Effector memory CD8-positive, alpha-beta T cell (primary cell): ENCODE data around the gene NHLRC3.
"Not testable (repeated sequence)": the region's sequence is repeated elsewhere in the genome, so short reads cannot be mapped to it uniquely, and the experiment has no call there.

ENCODE experiments used
- ATAC-seq: fragments of 150-1000 bp; cut with Tn5 transposase; replicated peaks from 2 replicates; pipeline ENCODE4 v1.10.0; 2021; ENCODE audit warnings: mild to moderate bottlenecking, moderate library complexity
- DNase-seq, 3 experiments: peaks; one replicate each; pipeline ENCODE4 v3.0.0; 2021
- H3K27ac Mint-ChIP-seq, 2 donors: one replicate each; pipeline ENCODE4 v1.8.0; 2022; ENCODE audit warnings: mild to moderate bottlenecking in 2 of 2, mixed read lengths in 2 of 2, moderate library complexity in 2 of 2
- H3K27me3 Mint-ChIP-seq, 2 donors: one replicate each; pipeline ENCODE4 v1.8.0; 2022; ENCODE audit warnings: mixed read lengths in 2 of 2
- H3K36me3 Mint-ChIP-seq: one replicate; pipeline ENCODE4 v1.8.0; 2022; ENCODE audit warnings: mild to moderate bottlenecking, moderate library complexity, mixed read lengths; ENCODE audit not compliant: insufficient read depth
- H3K4me1 Mint-ChIP-seq, 2 donors: one replicate each; pipeline ENCODE4 v1.8.0; 2022; ENCODE audit warnings: low read depth in 2 of 2, mixed read lengths in 2 of 2
- H3K4me3 Mint-ChIP-seq, 2 donors: one replicate each; pipeline ENCODE4 v1.8.0; 2022; ENCODE audit warnings: mild to moderate bottlenecking in 2 of 2, mixed read lengths in 2 of 2, moderate library complexity in 2 of 2
- H3K9me3 Mint-ChIP-seq, 2 donors: one replicate each; pipeline ENCODE4 v1.8.0; 2022; ENCODE audit warnings: mixed read lengths in 2 of 2

The NHLRC3 gene

DNA sequence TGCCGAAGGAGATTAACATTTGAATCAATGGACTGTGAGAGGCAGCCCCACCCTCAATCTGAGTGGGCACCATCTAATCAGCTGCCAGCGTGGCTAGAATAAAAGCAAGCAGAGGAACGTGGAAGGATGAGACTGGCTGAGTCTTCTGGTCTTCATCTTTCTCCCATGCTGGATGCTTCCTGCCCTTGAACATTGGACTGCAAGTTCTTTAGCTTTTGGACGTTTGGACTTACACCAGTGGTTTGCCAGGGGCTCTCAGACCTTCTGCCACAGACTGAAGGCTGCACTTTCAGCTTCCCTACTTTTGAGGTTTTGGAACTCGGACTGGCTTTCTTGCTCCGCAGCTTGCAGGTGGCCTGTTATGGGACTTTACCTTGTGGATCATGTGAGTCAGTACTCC is 14.7 kb downstream of the NHLRC3 start:
- Mint-ChIP-seq H3K4me1 (peaks cover 12 to 24% of the 10 kb centered on the region in 2 donors), H3K27me3 (no peaks in the 10 kb centered on the region), H3K36me3 (peaks cover 15% of the 10 kb centered on the region), H3K9me3 (no peaks in the 10 kb centered on the region), H3K4me3 (no peak overlapping the region), H3K27ac (no peak overlapping the region)
- ATAC-seq (no peak), DNase-seq (no peak)

DNA sequence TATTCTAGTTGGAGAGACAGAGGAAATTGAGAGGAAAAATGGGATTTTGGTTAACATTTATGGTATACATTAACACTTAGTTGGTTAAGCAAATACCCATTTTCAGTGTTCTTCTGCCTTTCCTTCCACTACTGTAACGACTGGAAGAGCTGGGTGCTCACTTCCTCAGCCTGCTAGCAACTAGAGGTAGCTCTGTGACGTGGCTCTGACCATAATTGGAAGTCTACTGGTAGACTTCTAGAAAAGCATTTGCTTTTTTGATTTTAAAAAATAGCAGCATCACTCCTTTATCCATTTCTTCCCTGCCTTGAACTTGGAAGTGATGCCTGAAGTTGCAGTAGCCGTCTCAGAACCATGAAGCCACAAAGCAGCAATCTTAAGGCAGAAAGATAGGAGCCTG is 15.9 kb downstream of the NHLRC3 start:
- DNase-seq (no peak), ATAC-seq (no peak)
- no peak overlapping the region for H3K4me3 Mint-ChIP-seq
- H3K27ac Mint-ChIP-seq: no peak overlapping the region
- no peaks in the 10 kb centered on the region for H3K9me3 Mint-ChIP-seq
- peaks cover 6% of the 10 kb centered on the region for H3K36me3 Mint-ChIP-seq
- peaks cover 12 to 31% of the 10 kb centered on the region in 2 donors for H3K4me1 Mint-ChIP-seq
- H3K27me3 Mint-ChIP-seq: no peaks in the 10 kb centered on the region

GRCh38 chr13:39056018-39056417 is 17.8 kb downstream of the NHLRC3 start:
- Mint-ChIP-seq H3K4me1 (peaks cover 18 to 37% of the 10 kb centered on the region in 2 donors), H3K9me3 (no peaks in the 10 kb centered on the region), H3K36me3 (no peaks in the 10 kb centered on the region), H3K27ac (no peak overlapping the region), H3K27me3 (no peaks in the 10 kb centered on the region), H3K4me3 (no peak overlapping the region)
- DNase-seq: no peak
- no peak for ATAC-seq

DNA sequence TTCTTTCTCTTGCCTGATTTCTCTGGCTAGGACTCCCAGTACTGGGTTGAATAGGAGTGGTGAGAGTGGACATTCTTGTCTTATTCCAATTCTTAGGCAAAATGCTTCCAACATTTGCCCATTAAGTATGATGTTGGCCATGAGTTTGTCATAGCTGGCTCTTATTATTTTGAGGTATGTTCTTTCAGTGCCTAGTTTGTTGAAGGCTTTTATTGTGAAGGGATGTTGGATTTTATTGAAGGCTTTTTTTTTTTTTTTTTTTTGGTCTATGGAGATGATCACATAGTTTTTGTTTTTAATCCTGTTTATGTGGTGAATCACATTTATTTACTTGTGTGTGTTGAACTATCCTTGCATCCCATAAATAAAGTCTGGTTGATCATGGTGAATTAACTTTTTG is 19.8 kb downstream of the NHLRC3 start:
- Mint-ChIP-seq H3K9me3 (no peaks in the 10 kb centered on the region), H3K4me3 (no peak overlapping the region)
- DNase-seq: no peak

DNA sequence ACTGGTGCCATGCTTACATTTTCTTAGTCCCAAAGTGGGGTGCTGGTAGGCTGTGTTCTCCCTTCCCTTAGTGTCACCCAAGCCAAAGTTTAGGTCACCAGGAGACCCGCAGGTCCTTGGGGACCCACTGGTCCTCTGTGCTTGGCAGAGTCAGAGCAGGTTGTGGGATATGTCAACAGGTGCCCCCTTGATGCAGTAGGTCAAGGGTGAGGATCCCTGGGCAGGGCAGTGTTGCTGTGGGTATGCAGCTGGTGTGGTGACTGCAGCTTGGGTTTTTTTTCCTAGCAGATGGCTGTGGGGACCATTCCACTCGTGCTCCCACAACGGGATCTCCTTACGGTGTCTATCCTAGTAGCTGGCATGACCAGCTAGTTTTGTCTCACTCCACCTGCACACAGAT is 23.7 kb downstream of the NHLRC3 start:
- Mint-ChIP-seq H3K4me3 (no peak overlapping the region), H3K27ac (no peak overlapping the region), H3K36me3 (peaks cover 3% of the 10 kb centered on the region), H3K9me3 (no peaks in the 10 kb centered on the region), H3K4me1 (peaks cover 10 to 27% of the 10 kb centered on the region in 2 donors), H3K27me3 (no peaks in the 10 kb centered on the region)
- DNase-seq (no peak), ATAC-seq (no peak)

More for the DNA sequence above, 19.8 kb downstream of the NHLRC3 start:
- H3K4me1 Mint-ChIP-seq: peaks cover 20 to 37% of the 10 kb centered on the region in 2 donors
- H3K36me3 Mint-ChIP-seq: peaks cover 3% of the 10 kb centered on the region
- no peak for ATAC-seq
- H3K27ac Mint-ChIP-seq: no peak overlapping the region
- H3K27me3 Mint-ChIP-seq: no peaks in the 10 kb centered on the region

DNA sequence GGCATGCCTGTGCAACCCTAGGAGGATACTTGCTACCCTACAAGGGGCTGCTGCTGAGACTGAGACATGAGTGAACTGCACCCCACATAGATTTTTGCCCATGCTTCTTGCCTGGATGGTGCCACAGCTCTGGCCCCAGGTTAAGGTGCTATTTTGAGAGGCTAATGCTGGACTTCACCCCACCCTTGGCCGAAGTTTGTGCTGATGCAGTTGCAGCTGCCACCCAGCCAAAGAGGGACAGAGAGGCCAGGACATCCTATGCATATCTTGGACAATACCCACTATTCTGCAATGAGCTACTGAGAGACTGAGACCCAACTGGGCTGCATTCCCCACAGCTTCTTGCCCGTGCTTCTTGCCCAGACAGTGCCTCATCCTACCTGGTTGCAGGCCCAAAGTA is 34.6 kb downstream of the NHLRC3 start:
- Mint-ChIP-seq H3K4me1 (peaks cover 0 to 3% of the 10 kb centered on the region in 2 donors), H3K27me3 (peaks cover 40 to 50% of the 10 kb centered on the region in 2 donors), H3K27ac (no peak overlapping the region), H3K36me3 (no peaks in the 10 kb centered on the region), H3K4me3 (no peak overlapping the region), H3K9me3 (no peaks in the 10 kb centered on the region)
- DNase-seq (no peak), ATAC-seq (no peak)

DNA sequence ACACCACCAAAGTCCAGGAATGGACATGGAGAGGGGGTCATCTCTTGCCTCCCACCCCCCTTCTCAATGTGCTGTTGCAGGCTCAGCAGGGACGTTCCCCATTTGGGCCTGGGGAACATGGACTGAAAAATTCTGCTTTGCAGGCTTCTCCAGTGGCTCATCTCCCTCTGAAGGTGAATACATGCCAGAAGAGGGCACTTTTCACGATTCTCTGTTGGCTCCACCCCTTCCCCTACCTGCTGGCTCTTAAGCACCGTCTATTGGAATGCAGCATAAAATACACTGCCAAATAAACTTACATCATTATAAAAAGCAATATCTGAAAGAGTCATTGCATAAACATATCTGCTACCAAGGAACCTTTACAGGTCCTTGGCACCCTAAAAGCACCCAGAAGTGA is 35.7 kb downstream of the NHLRC3 start:
- DNase-seq (no peak), ATAC-seq (no peak)
- no peaks in the 10 kb centered on the region for H3K9me3 Mint-ChIP-seq
- H3K4me1 Mint-ChIP-seq: peaks cover 0 to 3% of the 10 kb centered on the region in 2 donors
- no peak overlapping the region for H3K4me3 Mint-ChIP-seq
- H3K36me3 Mint-ChIP-seq: no peaks in the 10 kb centered on the region
- H3K27me3 Mint-ChIP-seq: peaks cover 40 to 57% of the 10 kb centered on the region in 2 donors
- no peak overlapping the region for H3K27ac Mint-ChIP-seq

DNA sequence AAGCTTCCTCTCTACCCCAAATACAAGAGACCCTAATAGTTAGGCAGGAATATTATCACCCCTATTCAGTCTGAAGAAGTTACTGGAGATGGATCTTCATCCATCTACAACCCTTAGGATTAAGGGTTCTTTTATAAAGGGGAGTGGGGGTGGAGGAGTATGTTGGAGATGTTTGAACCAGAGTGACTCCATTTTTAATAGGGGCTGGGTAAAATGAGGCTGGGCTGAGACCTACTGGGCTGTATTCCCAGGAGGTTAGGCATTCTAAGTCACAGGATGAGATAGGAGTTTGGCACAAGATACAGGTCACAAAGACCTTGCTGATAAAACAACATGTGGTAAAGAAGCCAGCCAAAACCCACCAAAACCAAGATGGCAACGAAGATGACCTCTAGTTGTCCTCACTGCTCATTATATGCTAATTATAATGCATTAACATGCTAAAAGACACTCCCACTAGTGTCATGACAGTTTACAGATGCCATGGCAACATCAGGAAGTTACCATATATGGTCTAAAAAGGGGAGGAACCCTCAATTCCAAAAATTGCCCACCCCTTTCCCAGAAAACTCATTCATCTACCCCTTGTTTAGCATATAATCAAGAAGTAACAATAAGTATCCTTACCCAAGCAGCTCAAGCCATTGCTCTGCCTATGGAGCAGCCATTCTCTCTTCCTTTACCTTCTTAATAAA is 48.1 kb downstream of the NHLRC3 start:
- not testable (repeated sequence) for DNase-seq, H3K27ac Mint-ChIP-seq, H3K9me3 Mint-ChIP-seq, H3K4me1 Mint-ChIP-seq, H3K36me3 Mint-ChIP-seq, ATAC-seq, H3K27me3 Mint-ChIP-seq, H3K4me3 Mint-ChIP-seq

GRCh38 chr13:39091586-39091985 is 53.3 kb downstream of the NHLRC3 start:
- Mint-ChIP-seq H3K4me3 (no peak overlapping the region), H3K9me3 (no peaks in the 10 kb centered on the region), H3K27ac (no peak overlapping the region), H3K36me3 (no peaks in the 10 kb centered on the region), H3K27me3 (no peaks in the 10 kb centered on the region), H3K4me1 (no peaks in the 10 kb centered on the region)
- DNase-seq (no peak), ATAC-seq (no peak)

DNA sequence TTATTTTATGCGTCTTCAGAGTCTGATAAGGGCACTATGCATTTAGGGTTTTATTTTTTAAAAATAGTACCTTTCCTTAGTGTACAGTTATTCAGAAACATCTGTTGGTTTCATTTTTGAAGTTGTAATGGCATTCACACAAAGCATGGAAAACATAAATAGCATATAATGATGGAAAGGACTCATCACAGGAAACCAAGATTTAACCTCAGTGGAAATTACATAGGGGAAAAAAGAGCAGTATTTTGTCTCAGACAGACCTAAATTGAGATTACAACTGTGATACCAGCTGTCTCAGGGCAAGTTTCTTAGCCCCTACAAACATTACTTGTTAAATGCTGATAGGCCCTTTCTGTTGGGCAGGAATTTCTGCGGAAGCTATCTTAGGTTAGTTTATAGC is 57.2 kb downstream of the NHLRC3 start:
- Mint-ChIP-seq H3K4me1 (no peaks in the 10 kb centered on the region), H3K27ac (no peak overlapping the region), H3K27me3 (peaks cover 0 to 4% of the 10 kb centered on the region in 2 donors), H3K9me3 (no peaks in the 10 kb centered on the region), H3K36me3 (no peaks in the 10 kb centered on the region), H3K4me3 (no peak overlapping the region)
- ATAC-seq: no peak
- DNase-seq: no peak

DNA sequence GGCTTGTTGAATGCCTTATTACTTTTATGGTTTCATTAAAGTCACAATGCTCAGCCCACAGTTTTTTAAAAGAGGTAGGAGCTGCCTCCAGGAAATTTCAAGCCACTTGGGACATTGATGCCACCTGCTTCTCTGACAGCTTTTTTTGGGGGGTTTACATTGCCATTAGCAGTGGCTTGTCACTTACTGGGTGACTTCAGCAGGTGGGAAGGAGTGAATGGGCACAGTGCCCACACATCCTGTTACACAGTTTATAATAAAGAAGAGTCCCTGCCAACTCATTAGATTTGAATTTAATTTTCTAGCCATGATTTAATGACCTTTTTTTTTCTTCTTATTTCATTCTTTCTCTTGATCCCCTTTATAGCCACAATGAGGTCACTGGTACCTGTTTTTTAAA is 61.0 kb downstream of the NHLRC3 start:
- Mint-ChIP-seq H3K4me1 (no peaks in the 10 kb centered on the region), H3K36me3 (no peaks in the 10 kb centered on the region), H3K27ac (no peak overlapping the region), H3K9me3 (no peaks in the 10 kb centered on the region), H3K27me3 (peaks cover 0 to 4% of the 10 kb centered on the region in 2 donors), H3K4me3 (no peak overlapping the region)
- DNase-seq (no peak), ATAC-seq (no peak)
